ENCODE results near the gene SDK1.
"Not testable (repeated sequence)": the region's sequence is repeated elsewhere in the genome, so short reads cannot be mapped to it uniquely, and the experiment has no call there.

SDK1 gene

GRCh38 chr7:4068286-4068685, 767.2 kb downstream of the SDK1 start:
- DNase-seq = no peak

GRCh38 chr7:4069268-4070095, 768.4 kb downstream of the SDK1 start:
- DNase-seq = no peak

- DNase-seq = no peak
These were observed 769.2 kb downstream of the SDK1 start for GRCh38 chr7:4070214-4070613.

- no peak for DNase-seq
These were observed 770.5 kb downstream of the SDK1 start for GRCh38 chr7:4071370-4072058.

- no peak for DNase-seq
These were observed 771.3 kb downstream of the SDK1 start for GRCh38 chr7:4072161-4072925.

GRCh38 chr7:4073052-4073451, 772.0 kb downstream of the SDK1 start:
- no peak for DNase-seq

- no peak for DNase-seq
These were observed 772.7 kb downstream of the SDK1 start for GRCh38 chr7:4073750-4074149.

- no peak for DNase-seq
These were observed 773.4 kb downstream of the SDK1 start for GRCh38 chr7:4074407-4074806.

GRCh38 chr7:4074994-4075393, 773.9 kb downstream of the SDK1 start:
- no peak for DNase-seq

GRCh38 chr7:4076701-4077294, 775.7 kb downstream of the SDK1 start:
- DNase-seq = no peak

- no peak for DNase-seq
These were observed 776.9 kb downstream of the SDK1 start for GRCh38 chr7:4077980-4078379.

- DNase-seq = no peak
These were observed 777.5 kb downstream of the SDK1 start for GRCh38 chr7:4078580-4078979.

GRCh38 chr7:4079366-4079765, 778.3 kb downstream of the SDK1 start:
- DNase-seq = no peak

- DNase-seq = no peak
These were observed 778.9 kb downstream of the SDK1 start for GRCh38 chr7:4079956-4080355.

- DNase-seq = no peak
These were observed 779.9 kb downstream of the SDK1 start for GRCh38 chr7:4080954-4081353.

- DNase-seq = no peak
These were observed 782.5 kb downstream of the SDK1 start for GRCh38 chr7:4083513-4083912.

- no peak for DNase-seq
These were observed 783.2 kb downstream of the SDK1 start for GRCh38 chr7:4084271-4084670.

GRCh38 chr7:4085937-4086691, 785.1 kb downstream of the SDK1 start:
- no peak for DNase-seq

GRCh38 chr7:4086723-4087122, 785.7 kb downstream of the SDK1 start:
- no peak for DNase-seq

GRCh38 chr7:4091767-4092166, 790.7 kb downstream of the SDK1 start:
- DNase-seq = no peak

- no peak for DNase-seq
These were observed 792.0 kb downstream of the SDK1 start for GRCh38 chr7:4093035-4093434.

GRCh38 chr7:4093483-4093882, 792.4 kb downstream of the SDK1 start:
- no peak for DNase-seq

GRCh38 chr7:4094158-4094557, 793.1 kb downstream of the SDK1 start:
- not testable (repeated sequence) for DNase-seq
